Erythroblast (primary cell): ENCODE measurements around the gene MAD2L1.

Experiments
- GATA1 ChIP-seq: IDR thresholded peaks from 2 replicates; pipeline ENCODE4 v1.6.1; 2011; ENCODE audit warnings: low read depth, mild to moderate bottlenecking, control low read depth, low read length, moderate library complexity
- POLR2A ChIP-seq: IDR thresholded peaks from 2 replicates; pipeline ENCODE4 v1.6.1; 2011; ENCODE audit warnings: mild to moderate bottlenecking, low read length

DNA sequence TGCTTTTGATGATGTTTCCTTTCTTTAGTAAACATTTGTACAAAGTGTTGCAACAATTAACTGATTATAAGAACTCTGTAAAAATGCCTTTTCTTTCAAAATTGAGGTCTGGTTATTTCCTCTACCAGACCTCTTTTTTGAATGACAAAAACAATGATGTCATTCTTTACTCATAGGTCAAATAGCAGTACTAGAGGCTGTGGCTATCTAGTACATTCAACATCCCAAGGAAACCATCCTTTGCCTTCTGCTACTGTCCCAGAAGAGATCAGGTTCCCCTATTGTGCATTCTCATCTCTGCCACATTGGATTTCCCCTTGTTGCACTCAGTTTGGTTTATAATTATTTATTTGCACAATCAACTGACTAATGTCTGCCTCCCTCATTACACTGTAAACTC lies 19.1 kb upstream of the MAD2L1 start:
- TF ChIP-seq POLR2A (no peak), GATA1 (no peak)
